ENCODE results near the gene ERC2.
"Not testable (repeated sequence)": the region's sequence is repeated elsewhere in the genome, so short reads cannot be mapped to it uniquely, and the experiment has no call there.

Gene ERC2

GRCh38 chr3:55532806-55533205 is 935.5 kb downstream of the ERC2 start:
- DNase-seq, result no peak

- DNase-seq, result no peak
Observed at GRCh38 chr3:55531321-55531720, 936.9 kb downstream of the ERC2 start.

GRCh38 chr3:55527361-55527760 is 940.9 kb downstream of the ERC2 start:
- DNase-seq, result no peak

- DNase-seq, result no peak
Observed at GRCh38 chr3:55526332-55527030, 941.8 kb downstream of the ERC2 start.

- no peak for DNase-seq
Observed at GRCh38 chr3:55525436-55525835, 942.8 kb downstream of the ERC2 start.

- no peak for DNase-seq
Observed at GRCh38 chr3:55524565-55525244, 943.6 kb downstream of the ERC2 start.

GRCh38 chr3:55523471-55523870 is 944.8 kb downstream of the ERC2 start:
- DNase-seq, result no peak

- DNase-seq, result no peak
Observed at GRCh38 chr3:55521738-55522421, 946.4 kb downstream of the ERC2 start.

- DNase-seq, result no peak
Observed at GRCh38 chr3:55521064-55521737, 947.1 kb downstream of the ERC2 start.

- no peak for DNase-seq
Observed at GRCh38 chr3:55519019-55519418, 949.2 kb downstream of the ERC2 start.

- no peak for DNase-seq
Observed at GRCh38 chr3:55518451-55518850, 949.8 kb downstream of the ERC2 start.

GRCh38 chr3:55516392-55517030 is 951.8 kb downstream of the ERC2 start:
- DNase-seq, result no peak

- DNase-seq, result no peak
Observed at GRCh38 chr3:55515550-55516246, 952.6 kb downstream of the ERC2 start.

GRCh38 chr3:55514962-55515361 is 953.3 kb downstream of the ERC2 start:
- DNase-seq, result no peak

- DNase-seq, result no peak
Observed at GRCh38 chr3:55512571-55513343, 955.5 kb downstream of the ERC2 start.

- DNase-seq, result no peak
Observed at GRCh38 chr3:55511895-55512570, 956.2 kb downstream of the ERC2 start.

- no peak for DNase-seq
Observed at GRCh38 chr3:55508335-55508734, 959.9 kb downstream of the ERC2 start.

GRCh38 chr3:55507808-55508207 is 960.5 kb downstream of the ERC2 start:
- DNase-seq, result no peak

GRCh38 chr3:55505776-55506175 is 962.5 kb downstream of the ERC2 start:
- no peak for DNase-seq

- not testable (repeated sequence) for DNase-seq
Observed at GRCh38 chr3:55505102-55505501, 963.2 kb downstream of the ERC2 start.

- DNase-seq, result no peak
Observed at GRCh38 chr3:55501905-55502304, 966.4 kb downstream of the ERC2 start.

Data from NCI-H2029 (cell line).